ENCODE data around the gene ZG16B.
A peak's percentile ranks its signal among the peaks of the same experiment; 100 is the strongest.

The ZG16B gene

DNA sequence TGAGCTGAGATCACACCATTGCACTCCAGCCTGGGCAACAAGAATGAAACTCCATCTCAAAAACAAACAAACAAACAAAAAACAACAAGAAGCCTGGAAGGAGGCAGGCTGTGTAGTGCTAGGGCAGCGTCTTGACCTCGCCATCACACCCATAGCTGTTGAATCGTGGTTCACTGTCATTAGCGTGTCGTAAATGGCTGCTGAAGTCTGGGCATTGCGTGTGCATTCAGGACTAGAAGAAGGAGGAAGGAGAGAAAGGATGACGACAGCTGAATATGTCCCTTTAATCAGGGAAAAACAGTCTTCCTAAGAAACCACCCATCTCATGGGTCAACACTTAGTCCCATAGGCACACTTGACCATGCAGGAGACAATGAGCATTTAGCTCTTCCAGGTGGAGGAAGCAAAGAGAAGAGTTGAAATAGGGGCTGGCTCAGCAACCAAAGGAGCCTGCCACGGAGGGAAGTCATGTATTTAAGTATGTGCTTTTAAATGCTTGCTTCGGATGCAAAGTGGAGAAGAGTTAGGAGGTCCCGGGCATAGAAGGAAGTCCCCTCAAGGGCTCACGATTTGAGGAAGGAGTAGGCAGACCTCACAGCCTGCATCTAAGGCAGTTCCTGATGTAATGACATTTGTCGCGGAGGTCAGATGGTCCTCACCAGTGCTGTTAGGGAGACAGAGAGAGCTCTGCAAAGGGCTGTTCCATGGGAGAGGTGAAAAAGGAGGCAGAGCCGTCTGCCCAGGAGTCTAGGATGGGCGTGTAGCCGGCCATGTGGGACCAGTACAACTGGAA, 19.0 kb downstream of the ZG16B start:
- FAIRE-seq: no peak

DNA sequence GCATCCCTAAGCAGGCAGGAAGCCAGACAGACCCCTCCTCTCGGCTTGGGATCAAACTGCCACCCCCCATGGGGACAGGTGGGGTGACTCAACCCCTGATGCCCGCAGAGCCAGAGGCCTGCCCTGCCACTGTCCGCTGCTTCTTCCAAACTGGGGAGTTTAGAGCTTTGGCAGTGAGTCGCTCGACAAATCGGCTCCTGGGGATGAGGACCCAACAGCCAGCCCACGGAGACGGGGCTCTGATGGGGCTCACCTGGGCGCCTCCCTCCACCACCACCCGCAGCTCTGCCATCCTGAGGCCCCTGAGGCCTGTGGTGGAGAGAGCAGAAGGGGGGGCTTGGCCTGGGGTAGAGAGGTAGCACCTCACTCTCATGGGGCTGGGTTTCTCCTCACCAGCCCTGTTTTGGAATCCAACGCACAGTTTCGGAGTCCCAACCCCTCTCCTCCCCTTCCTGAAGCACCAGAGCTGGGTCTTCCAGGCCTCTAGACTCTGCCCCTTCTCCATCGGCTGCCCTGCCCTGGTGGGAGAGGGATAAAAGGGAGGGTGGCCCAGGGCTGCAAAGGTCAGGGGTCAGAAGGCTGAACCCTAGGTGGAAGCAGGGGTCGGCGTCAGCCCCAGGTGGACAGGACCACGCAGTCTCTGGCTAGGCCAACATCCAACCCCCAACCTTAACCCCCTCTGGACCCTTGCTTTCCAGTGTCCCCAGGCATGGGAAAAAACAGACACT, 22.1 kb downstream of the ZG16B start:
- FAIRE-seq: no peak

DNA sequence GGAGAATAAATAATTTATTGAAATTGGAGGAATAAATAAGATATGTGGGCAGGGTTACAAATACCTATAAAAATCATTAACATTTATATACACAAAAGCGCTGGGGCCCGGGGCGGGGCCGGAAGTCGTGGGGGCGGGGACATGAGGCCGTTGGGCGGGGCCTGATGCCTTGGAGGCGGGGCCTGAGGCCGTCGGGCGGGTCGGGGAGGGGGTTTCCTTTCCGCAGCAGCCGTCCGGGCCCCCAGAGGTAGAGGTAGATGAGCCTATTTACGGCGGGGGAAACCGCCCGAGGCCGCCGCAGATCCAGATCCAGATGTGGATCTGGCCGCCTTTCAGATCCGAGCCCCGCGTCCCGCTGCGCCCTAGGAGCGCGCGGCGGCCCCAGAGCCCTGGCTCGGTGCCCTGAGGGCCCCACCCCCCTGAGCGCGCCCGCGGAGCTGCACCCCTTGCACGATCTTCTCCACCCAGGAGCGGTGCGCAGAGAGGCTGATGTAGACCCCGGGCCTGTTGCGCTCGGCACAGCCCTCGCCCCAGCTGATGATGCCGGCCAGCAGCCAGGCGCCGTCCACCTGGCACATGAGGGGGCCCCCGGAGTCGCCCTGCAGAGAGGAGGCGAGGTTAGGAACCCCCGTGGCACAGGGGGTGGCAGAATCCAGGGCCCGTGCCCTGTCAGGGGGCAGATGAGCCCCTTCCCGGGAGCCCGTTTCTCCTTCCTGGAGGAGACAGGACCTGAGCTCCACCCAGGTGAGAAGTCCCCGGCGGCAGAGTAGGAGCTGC, 22.8 kb downstream of the ZG16B start:
- FAIRE-seq: no peak

DNA sequence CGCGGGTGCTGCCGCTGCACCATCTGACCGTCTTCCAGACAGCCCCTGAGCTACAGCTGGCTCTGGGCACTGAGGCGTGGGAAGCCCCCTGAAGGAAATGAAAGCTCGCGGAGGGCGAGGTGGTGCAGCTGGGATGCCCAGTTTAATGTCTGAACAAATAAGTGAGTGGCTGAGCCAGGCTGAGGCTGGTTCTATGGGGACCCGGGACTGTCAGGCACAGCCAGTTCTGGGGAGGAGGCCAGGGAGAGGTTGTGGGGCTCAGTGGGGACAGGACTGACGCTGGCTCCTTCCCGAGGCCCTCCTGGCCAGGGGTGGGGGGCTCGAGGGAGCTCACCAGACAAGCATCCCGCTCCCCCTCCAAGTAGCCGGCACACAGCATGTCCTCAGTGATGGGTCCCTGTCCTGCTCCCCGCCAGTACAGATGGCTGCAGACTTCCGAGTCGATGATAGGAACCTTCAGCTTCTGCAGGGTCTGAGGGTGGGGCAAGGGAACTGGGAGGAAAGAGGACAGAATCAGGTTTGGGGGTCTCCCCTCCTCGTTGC, 23.5 kb downstream of the ZG16B start:
- no peak for FAIRE-seq

DNA sequence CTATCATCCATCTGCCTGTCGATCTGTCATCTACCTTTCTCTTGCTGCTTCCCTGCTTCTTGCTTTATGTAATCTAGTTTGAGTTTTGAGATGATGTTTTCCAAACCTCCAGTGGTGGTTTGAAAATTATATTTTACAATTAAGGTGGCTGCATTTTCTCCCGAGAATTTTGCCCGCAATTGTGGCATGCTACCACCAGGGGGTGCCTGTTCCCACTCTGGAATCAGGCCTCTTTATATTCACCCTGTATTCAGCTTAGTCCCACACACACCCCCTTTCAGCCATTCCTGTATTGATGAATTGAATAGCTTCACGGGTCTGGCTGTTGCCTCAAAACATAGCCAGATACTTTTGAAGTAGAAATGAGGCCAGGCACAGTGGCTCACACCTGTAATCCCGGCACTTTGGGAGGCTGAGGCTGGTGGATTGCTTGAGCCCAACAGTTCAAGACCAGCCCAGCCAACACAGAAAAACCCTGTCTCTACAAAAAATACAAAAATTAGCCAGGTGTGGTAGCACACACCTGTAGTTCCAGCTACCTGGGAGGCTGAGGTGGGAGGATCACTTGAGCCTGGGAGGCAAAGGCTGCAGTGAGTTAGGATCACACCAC, 24.7 kb downstream of the ZG16B start:
- no peak for FAIRE-seq

DNA sequence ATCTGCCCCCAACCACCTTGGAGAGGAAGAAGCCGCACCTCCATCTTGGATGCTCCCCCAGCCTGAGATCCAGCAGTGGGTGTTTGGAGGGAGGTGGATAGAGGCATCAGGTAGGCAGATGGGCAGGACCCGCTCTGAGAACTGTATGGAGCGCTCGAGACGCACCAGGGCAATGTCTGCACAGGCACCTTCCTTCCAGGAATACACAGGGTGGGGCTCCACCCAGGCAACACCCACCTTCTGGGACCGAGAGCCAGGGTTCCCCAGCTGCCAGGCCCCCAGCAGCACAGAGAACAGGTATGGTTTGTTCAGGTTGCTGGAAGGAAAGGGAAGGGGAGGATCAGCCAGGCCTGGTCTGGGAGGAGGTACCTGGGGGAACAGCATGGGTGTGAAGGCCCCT, 25.4 kb downstream of the ZG16B start:
- FAIRE-seq: no peak

DNA sequence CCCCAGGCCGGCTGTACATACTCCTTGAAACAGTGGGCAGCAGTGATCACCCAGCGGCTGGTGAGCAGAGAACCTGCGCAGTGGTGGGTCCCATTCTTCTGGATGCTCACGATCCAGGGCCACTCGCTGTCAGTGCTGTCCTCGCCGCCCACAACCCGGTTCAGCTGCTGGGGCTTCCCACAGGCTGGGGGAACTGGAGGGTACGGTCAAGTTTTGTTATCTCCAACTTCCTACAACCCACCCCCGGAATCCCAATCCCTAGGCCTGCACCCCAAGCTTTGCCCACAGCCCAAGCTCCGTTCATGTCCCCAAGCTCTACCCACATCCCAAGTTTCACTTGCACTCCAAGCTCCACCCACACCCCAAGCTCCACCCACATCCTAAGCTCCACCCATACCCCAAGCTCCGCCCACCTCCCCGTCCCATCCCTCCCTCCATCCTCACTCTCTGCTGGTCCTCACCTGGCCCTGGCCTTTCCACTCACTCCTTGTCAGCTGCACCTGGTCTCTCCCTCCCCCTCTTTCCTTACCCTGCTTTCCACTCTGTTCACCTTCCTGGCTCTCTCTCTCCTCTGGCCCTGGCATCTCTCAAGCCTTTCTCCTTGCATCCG, 26.1 kb downstream of the ZG16B start:
- no peak for FAIRE-seq

DNA sequence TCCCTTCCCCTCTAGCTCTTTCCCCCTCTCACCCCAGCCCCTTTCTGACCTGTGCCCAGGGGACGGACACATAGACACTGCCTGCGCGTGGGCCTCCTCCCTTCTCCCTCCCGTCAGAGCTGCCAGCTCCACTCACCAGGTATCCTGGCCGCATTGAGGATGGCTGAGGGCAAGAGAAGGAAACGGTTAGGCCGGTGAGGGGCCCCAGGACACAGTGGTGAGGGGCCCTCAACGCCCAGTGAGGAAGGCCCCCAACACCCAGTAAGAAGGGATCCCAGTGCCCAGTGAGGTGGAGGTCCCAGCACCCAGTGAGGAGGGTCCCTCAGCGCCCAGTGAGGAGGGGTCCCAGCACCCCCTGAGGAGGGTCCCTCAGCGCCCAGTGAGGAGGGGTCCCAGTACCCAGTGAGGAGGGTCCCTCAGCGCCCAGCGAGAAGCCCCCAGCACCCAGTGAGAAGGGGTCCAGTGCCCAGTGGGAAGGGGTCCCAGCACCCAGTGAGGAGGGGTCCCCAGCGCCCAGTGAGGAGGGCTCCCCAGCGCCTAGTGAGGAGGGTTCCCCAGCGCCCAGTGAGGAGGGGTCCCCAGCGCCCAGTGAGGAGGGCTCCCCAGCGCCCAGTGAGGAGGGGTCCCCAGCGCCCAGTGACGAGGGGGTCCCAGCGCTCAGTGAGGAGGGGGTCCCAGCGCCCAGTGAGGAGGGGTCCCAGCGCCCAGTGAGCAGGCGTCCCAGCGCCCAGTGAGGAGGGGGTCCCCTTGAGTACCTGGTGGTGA, 26.8 kb downstream of the ZG16B start:
- FAIRE-seq: no peak

DNA sequence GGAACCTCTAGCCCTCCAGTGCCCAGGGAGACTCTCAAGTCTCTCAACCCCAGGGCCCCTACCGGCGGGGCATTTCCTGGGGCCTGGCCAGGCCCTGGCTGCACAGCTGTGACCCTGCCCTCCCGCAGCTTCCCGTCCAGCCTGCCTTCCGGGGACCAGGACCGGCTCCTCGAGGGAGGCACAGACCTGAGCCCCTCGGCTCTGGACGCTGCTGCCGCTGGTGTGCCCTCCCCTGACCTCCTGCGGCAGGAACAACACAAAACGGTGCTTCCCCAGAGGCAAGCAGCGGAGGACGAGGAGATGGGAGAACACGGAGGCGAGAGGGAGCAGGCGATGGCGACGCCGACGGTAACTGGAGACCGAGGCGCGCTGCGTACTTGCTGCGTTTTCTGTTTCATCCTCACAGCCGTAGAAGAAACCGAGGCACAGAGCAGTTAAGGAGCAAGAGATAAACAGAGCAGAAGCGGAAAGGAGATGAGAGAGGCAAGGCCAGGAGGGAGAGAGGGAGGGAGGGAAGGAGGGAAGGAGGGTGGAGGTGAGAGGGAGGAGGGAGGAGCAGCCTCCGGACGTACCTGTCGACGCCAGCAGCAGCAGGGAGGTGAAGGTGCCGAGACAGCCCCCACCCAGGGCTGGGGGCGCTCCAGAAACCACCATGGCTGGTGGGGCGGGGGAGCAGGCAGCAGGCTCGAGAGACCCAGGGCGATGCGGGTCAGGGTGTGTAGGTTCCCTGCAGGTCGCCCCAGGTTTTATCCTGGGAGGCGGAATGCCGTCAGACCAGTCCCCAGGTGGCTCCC, 27.5 kb downstream of the ZG16B start, which contains the start of gene PRSS22:
TSS of gene PRSS22 (minus strand) at position 720 of the 794 bp plus-strand sequence. CDS start at position 654, 66 bp downstream.
- FAIRE-seq: no peak

DNA sequence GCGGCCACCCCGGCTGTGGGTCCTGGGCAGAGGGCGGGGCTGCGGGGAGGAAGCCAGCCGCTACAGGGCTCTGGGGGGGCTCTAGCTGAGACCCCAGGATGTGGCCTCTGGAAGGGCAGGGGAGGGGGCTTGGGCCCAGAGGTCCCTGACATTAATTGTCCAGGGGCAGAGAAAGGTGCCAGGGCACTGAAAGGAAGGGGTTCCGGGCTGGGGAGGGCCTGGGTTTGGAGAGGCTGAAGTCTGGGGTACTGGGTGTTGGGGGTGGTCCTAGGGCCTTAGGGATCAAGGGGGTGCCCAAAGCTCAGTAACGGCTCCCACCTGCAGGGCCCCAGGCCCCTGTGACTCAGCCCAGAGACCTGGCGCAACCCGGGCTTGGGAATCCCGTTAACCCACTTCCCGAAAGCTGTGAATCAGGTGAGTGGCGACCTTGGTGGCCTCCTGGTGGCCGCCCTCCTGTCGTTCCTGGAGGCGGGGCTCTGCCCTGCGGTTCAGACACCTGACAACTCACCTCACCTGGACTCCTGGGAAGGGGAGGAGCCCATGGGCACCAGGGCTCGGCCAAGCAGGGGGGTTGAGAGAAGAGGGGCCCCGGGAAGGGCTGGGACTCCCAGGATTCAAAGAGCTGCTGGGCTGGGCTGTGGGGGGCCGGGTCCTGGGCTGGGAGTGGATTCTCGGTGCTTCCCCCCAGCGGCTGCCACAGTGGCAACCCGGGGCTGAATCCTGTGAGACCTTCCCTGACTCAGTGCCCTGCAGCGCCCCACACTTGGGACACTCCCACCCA, 28.3 kb downstream of the ZG16B start:
- FAIRE-seq: no peak

DNA sequence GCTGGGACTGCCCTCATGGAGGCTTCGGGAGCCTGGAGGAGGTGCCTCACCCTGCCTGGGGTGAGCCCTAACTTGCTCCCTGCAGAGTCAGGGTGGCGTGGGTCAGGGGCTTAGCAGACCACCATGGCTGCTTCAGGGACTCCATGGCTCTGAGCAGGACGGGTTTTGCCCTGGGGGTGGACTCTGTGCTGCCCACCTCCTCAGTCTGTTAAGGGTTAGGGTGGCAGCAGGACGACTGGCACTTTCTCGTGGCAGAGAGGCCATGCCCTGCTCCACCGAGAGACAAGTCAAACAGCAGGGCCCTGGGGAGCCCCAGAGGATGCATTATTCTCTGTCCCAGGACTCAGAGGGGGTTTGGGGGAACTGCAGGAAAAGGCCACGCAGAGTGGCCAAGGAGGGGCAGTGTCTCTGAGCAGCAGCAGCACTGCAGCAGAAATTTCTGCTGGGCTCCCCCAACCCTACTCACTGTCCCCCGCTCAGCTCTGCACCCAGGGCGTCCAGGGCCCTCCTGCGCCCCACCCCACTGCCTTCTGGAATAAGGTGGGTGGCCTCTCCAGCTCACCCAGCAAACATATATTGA, 29.7 kb downstream of the ZG16B start:
- no peak for FAIRE-seq

DNA sequence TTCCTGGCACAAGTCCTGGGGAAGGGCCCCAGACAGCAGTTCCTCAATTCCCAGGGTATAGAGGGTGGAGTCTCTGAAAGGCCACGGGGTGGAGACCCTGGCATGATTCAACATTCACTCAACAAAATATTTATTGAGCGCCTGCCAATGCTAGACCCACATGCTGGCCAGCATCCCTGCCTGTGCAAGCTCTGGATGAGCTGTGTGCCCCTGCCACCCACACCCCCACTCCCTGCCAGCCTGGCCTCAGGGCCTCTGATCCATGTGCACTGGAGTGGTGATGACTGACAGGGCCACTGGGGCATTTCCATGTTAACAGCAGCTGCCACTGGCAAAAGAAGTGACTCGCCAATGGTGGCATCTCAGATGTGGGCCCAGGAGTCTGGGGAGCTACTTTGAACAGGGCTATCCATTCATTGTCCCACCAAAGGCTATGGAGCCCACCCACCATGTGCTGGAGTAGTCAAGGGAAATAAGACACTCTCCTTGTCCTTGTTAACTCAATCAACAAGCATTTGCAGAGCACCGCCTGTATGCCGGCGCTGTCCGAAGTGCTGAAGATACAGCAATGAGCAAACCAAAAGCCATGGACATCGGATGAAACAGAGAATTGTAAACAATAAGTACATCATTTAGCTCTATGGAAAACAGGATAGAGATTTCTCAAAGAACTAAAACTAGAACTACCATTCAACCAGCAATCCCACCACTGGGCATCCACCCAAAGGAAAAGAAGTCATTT, 30.9 kb downstream of the ZG16B start:
- FAIRE-seq: no peak

DNA sequence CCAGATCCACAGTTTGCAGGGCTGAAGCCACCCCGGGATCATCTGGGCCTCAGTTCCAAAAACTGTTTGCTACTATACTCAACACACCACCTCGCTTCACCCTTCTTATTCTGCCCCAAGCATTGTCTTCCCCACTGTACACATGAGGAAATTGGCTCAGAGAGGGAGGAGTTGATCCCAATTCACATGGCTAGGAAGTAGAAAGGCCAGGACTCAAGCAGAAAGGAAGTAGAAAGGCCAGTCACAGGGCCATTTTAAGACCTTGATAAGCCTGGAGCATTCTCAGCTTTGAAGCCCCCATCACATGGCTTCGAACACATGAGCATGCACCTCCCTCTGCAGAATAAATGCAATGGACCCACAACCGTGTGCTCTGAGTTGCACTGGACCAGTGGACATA, 35.5 kb downstream of the ZG16B start:
- no peak for FAIRE-seq

DNA sequence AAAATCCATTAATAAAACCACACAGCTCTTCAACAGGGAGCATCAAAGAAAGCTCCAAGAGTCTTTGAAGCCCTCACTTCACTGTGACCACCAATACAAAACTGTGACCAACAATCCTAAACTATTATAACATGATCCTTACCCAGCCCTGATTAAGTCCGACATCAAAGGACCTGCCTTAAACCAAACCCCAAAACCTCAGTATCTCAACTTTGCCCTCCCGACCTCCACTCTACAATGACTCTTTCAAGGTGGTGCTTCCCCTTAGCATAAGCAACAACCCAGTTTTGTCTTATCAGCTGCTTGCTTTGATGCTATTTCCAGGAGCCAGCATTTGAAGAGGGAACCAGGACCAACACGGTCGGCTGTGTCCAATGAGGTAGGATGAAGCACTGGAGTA, 36.3 kb downstream of the ZG16B start:
- no peak for FAIRE-seq

DNA sequence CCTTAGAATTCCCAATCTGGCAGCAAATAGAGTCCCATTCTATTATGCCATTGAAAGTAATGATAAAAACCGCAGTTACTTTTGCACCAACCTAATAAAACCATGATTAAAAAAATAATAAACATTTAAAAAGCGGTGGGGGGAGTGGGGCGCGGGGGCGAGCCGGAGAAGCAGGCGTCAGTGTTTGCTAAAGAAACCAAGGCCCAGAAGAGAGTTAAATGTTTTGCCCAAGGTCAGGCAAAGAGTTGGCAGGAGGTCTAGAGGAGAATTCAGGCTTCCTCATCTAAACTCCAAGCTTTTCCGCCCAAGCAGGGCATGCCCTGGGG, 37.5 kb downstream of the ZG16B start:
- no peak for FAIRE-seq

DNA sequence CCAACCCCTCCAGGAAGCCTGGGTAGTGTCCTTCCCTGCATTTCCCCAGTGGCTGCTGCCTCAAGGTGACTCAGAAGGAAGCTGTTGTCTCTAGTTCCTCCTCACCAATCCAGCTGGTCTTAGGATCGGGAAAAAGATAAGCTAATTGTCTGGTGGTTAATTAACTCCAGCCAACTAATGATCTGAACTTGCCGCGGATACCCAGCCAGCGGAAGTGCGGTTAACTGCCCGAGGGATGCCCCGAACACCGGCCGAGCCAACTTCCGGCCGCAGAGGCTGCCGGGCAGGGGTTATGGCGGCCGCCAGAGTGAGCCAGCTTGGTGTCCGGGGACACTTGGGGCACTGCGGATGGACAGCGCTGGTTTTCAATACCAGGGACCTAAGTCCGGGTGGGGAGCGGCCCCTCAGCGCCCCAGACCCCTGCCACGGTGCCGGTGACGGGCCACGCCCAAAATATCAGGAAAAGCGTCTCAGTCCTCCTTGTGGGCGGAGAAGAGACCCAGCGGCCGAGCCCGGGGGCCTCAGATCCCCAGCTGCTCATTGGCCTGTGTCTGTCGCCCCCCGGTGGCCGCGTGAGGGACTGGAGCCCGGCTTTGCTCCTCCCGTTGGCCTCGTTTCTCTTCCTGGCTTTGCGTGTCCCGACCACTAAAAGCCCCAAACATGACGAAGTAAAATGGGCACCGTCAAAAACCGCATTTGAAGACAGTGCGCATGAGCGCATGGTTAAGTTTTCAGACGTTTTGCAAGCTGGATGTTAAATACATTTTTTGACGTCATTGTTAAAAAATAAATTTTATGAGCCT, 38.1 kb downstream of the ZG16B start:
- FAIRE-seq: peak; percentile 68

DNA sequence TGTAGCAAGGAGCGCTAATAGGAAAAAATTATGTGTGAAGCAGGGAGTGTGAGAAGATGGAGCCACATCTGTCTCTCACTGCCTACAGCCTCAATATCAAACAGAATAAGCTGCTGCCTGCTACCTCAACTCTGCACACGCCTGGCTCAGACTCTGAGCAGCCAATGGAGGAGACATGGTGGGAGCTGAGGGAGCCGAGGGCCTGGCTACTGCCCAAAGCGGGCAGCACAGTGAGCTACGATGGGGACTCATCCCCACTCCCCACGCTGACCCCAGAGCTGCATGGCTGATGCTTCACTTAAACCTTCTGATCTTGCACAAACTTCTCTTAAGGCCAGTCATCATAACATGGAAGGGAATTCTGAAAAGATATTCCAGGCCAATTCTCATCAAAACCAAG, 41.8 kb downstream of the ZG16B start:
- no peak for FAIRE-seq

Measured in islet of Langerhans (tissue), 1 donor.